Mononuclear cell (primary cell): ENCODE data around the gene PHLDB1. TPM values are rescaled to one million over a fixed set of nuclear protein-coding genes. Genes with fewer than 3 reads are reported as not detected.

ENCODE experiments used
- H3K27me3 ChIP-seq: 2 replicates; pipeline ENCODE4 v1.6.0; 2011; ENCODE audit warnings: low read length, control low read depth; ENCODE audit not compliant: insufficient read depth
- H3K4me1 ChIP-seq: 2 replicates; pipeline ENCODE4 v1.5.1; 2011; ENCODE audit warnings: mild to moderate bottlenecking, low read length, control low read depth; ENCODE audit not compliant: insufficient read depth
- H3K4me3 ChIP-seq: 2 replicates; pipeline ENCODE4 v1.5.1; 2011; ENCODE audit warnings: mild to moderate bottlenecking, low read length, moderate library complexity
- H3K9me3 ChIP-seq: 2 replicates; pipeline ENCODE4 v1.5.1; 2011; ENCODE audit warnings: low read depth, mild to moderate bottlenecking, control low read depth, low read length
- total RNA-seq: library from RNA; depleted of rRNA; stranded (reverse); fragments of >200 nt; gene quantifications from one replicate; pipeline ENCODE4 v1.2.3, GENCODE V29; 2012

Gene PHLDB1
- total RNA-seq, 1 donor: 0.63 TPM

DNA sequence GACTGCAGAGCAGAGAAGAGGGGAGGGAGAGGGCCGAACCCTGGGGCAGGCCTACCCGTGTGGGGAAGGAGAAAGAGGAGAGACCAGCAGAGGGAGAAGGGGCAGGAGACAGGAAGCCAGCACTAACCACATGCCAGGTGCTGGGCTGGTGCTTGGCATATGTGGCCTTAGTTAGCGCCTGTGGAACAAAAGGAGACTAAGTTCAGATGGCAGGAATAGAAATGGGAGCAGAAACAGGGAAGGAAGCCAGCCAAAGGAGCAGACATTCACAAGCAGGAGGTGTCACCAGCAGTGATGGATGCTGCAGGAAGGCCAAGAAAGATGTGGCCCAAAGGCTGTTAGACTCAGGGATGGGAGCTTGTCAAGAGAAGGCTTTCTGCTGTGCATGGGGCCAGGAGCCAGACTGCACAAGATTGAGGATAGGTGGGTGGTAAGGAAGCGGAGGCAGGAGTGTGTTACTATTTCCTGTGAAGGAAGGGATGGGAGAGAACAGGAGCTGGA is 45.3 kb downstream of the PHLDB1 start:
- Histone ChIP-seq H3K27me3 (no peaks in the 10 kb centered on the region), H3K4me1 (no peaks in the 10 kb centered on the region), H3K4me3 (no peak overlapping the region)

DNA sequence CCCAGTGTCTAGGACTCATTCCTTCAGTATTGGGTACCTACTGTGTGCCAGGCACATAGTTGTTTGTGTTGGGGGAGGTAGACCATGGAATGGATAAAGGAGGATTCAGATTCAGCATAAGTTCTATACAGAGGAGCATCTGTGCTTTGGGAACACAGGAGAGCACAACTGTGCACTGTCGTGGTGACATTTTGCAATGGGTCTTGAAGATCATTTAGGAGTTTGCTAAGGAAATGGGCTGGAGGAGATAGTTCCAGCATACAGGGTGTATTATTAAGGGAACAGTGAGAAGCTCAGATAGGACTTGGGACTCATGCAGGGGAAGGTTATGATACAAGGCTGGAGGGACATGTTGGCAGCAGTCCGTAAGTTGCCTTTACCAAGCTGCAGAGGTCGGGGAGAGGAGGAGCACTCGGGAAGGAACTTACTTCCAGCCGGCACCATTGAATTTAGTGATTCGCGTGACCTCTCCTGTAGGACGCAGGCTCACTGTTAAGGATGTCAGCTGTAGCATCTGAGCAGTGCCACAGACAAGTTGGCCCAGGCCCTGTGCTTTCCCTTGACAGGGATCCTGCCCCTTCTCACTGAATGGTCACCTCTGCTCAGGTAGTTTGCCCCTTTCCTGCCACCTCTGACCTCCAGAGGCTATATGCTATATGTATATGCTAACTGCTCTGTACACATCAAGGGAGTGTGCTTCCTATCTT is 46.4 kb downstream of the PHLDB1 start:
- Histone ChIP-seq H3K9me3 (no peaks in the 10 kb centered on the region), H3K27me3 (no peaks in the 10 kb centered on the region), H3K4me3 (no peak overlapping the region), H3K4me1 (no peaks in the 10 kb centered on the region)

More for the DNA sequence above, 45.3 kb downstream of the PHLDB1 start:
- H3K9me3 ChIP-seq: no peaks in the 10 kb centered on the region

DNA sequence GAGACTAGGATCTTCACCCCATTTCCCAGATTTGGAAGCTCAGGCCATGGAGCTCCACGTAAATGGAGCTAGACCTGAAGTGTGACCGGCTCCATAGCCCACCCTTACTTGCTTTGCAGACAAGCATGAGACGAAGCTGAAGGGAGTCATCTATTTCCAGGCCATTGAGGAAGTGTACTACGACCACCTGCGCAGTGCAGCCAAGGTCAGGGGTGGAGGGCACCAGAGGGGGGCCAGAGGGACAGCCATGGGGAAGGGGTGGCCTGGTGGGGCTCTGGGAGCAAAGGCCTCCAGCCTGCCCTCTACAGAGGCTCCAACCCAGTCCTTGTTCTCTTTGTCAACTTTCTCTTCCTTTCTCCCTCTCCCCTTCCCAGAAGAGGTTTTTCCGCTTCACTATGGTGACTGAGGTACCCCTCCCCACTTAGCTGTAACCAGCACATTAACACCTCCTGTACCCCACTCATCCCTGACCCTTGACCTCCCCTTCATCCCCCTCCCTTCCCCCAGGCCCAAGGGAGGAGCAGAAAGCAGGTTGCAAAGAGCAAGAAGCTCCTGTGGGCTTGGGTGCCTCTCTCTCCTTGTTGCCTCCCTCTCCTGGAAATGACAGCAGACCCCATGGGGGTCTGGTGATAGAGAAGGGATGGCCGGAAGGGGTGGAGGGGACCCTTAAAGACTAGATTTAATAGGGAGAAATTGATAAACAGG is 48.2 kb downstream of the PHLDB1 start:
- no peak overlapping the region for H3K4me3 ChIP-seq
- H3K4me1 ChIP-seq: peaks cover 5% of the 10 kb centered on the region
- H3K27me3 ChIP-seq: no peaks in the 10 kb centered on the region
- no peaks in the 10 kb centered on the region for H3K9me3 ChIP-seq

DNA sequence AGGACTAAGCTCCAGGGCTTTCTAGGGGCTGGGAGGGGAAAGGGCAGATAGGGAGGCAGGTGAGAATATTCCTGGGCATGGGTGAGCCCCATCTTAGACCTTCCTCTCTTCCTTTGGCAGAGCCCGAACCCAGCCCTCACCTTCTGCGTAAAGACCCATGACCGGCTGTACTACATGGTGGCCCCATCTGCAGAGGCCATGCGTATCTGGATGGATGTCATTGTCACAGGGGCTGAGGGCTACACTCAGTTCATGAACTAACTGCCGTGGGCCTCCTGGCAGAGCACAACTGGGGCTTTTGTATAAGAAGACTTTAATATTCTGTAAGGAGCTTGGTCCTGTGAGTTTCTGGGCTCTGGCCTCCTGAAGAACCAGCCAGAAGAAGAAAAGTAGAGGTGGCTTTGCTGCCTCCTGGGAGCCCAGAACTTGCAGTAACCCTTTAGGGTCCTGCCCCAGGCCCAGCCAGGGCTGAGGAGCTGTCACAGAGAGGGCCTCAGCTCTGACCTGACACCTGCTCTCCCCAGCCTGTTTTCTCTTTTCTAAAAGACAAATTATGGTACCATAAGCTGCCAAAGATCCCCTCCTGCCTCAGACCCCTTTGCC is 49.2 kb downstream of the PHLDB1 start:
- Histone ChIP-seq H3K27me3 (no peaks in the 10 kb centered on the region), H3K9me3 (no peaks in the 10 kb centered on the region), H3K4me1 (peaks cover 5% of the 10 kb centered on the region), H3K4me3 (no peak overlapping the region)

DNA sequence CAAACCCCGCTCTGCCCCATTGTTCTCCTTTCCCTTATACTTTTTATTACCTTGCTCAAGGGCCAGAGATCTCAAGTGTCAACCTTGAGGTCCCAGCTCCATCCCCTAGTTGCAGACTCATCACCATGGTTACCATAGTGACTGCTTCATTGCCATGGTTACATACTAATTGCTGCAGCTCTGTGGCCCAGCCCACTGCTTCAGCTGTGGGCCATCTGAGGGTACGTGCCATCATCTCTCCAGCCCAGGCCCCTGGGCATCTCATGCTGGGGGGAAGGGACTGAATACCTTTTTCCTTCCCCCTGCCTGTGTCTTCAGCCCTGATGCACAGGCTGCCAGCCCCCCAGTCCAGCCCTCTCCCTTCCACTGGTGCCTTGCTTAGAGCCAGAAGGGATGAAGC is 49.8 kb downstream of the PHLDB1 start:
- Histone ChIP-seq H3K4me3 (no peak overlapping the region), H3K4me1 (peaks cover 5% of the 10 kb centered on the region), H3K9me3 (no peaks in the 10 kb centered on the region), H3K27me3 (no peaks in the 10 kb centered on the region)

DNA sequence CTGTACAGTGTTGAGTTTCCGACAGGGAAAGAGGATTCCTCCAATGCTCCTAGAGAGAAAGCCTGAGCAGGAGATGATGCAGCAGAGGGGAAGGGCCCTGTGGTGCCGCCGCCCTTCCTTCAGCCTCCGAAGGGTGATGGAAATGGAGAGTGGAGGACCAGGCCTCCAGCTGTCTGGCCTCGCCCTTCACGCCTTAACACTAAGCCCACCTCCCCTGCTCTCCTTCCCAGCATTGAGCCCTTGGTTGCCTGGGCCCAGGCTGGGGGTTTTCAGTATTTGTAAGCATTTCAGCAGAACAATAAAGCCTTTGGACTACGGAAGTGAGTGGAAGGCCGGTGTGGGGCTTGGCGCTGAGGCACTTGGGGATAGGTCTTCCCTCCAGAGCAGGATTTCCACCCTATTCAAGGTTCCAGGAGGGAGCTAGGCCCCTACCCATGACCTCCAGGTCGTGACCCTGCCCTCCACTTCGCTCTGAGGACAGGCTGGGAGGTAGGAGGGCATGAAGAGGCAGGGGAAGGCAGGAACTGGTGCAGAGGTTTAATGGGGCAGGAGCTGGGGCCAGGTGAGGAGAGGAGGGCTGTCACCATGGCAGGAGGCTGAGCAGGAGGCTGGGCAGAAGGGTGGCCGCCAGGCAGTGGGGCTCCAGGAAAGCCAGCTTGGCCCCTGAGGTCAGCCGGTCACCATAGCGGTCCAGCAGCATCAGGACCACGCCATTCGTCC is 50.5 kb downstream of the PHLDB1 start:
- H3K4me3 ChIP-seq: no peak overlapping the region
- H3K4me1 ChIP-seq: peaks cover 5% of the 10 kb centered on the region
- no peaks in the 10 kb centered on the region for H3K9me3 ChIP-seq
- no peaks in the 10 kb centered on the region for H3K27me3 ChIP-seq

DNA sequence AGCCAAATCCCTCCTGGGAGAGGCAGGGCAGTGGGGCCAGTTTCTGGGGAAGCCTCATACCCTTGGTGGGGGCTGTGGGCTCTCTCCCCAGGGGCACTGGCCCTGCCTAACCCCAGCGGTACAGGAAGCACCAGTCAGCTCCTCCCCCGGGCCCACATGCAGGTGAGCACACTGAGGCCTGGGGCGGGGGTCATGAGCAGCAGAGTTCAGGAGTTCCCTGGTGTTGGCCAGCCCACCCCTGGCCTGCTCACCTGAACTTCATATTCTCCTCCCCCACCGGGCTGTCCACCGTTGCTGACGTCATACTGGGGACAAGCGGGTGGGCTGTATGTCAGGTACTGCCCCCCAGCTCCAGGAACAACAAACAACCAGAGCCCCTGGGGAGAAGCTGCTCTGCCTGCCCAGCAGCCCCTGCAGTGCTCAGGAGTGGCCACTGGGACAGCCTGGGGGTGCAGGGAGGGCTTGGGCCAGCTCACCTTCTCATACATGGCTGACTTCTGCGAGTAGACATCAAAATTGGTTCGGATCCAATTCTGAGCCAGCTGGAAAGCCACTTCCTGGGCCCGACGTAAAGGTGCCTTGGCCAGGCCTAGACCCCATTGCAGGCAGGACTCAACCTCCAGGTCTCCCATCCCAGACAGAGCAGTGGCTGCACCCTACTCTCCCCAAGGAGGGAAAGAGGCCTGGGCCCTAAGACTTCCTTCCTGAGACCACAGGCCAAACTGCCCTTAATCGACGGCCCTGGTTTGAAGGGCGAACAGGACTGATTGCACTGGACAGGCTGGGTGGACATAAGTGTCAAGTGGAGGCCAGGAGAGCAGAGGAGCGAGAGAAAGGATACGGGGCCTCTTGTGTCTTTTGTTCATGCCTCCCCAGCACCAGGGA is 51.3 kb downstream of the PHLDB1 start:
- H3K27me3 ChIP-seq: no peaks in the 10 kb centered on the region
- H3K4me1 ChIP-seq: peaks cover 5% of the 10 kb centered on the region
- H3K4me3 ChIP-seq: no peak overlapping the region
- H3K9me3 ChIP-seq: no peaks in the 10 kb centered on the region

DNA sequence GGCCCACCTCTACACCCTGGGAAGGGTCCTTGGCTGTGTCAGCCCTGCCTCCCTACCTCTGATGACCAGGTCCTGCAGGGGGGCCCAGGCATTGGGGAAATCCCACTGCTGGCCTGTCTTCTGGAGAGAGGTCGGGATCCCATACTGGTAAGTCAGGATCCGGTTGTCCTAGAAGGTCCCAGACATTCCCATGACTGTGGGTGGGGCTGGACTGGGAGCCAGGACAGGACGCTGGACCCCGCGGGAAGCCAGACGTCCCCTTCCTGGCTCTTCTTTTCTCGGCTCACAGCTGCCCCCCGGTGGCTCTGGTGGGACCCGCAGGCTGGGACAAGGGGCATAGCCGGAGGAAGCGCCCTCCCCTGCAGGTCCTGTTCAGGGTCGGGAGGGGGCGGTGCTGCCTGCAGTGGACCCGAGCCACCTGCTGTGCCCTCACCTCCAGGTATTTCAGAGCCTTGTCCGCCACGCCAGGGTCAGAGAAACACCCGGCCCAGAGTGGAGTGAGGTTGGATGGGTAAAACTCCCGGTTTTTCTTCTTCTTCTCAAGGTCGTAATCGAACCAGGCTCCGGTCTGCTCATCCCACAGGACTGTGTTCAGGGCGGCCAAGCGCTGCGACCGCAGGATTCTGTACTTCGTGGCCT is 52.0 kb downstream of the PHLDB1 start:
- peaks cover 5% of the 10 kb centered on the region for H3K4me1 ChIP-seq
- no peaks in the 10 kb centered on the region for H3K27me3 ChIP-seq
- no peaks in the 10 kb centered on the region for H3K9me3 ChIP-seq
- H3K4me3 ChIP-seq: no peak overlapping the region

DNA sequence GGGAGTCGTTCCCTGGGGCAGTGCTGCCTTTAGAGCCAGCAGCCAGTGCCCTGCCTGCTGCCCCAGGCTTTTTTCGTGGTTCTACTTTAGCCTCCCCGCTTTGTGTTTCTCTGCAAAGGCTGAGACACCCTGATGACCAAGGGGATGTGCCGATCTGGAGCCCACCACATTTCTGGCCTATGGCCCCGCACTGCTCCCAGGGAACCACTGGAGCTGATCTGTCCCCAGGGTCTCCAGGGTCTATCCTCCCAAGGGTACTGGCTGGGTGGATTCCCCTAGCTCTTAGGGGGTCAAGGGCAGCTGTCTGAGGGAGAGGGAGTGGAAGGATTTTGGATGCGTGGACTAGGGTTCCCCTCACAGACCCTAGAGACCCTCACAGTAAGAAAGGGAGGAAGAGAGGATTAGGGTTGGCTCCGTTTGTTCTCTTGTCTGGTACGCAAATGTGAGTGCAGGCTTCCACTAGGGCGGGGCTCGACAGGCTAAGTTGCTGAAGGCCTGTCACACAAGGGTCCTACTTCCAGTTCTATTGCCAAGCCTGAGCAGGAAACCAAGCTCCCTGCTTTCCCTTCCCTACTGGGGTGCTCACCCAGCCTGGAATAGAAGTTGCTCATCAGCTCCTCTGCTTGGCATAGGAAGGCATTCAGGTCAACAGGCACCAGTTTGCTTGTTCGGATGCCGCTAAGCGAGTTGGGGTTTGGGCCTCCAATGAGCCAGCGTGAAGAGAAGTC is 52.7 kb downstream of the PHLDB1 start:
- Histone ChIP-seq H3K4me1 (peaks cover 5% of the 10 kb centered on the region), H3K9me3 (no peaks in the 10 kb centered on the region), H3K4me3 (no peak overlapping the region), H3K27me3 (no peaks in the 10 kb centered on the region)

DNA sequence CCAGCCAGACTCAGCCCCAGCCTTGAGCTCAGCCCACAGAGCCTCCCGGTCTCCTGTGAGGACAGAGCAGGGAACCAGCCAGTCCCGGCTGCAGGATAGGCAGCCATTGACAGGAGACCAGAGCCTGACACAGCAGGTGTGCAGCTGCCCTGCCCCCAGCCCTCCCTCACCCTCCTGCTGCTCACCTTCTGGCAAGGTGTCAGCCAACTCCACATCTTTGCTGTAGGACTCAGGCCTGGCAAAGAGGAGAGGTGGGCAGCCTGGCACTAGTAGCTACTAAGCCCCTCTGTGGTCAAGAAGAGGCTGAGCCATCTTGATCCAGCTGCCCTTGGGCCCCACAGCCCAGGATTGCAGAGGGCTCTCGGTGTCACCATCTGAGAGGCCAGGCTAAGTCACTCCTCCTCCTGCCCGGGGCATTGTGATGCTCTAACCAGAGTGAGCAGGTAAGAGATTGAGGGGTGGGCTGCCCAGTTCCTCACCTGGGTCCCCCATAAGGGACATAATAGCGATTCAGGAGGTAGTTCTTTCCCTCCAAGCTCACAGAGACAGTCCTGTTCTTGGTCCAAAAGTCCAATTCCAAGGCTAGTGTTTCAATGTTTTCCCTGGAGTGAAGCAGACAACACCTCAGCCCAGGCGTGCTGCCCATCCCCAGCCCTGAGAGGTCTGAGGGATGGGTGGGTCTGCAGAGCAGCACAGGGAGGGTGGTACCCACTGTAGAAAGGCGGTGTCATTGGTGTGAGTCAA is 53.4 kb downstream of the PHLDB1 start:
- Histone ChIP-seq H3K4me3 (no peak overlapping the region), H3K27me3 (no peaks in the 10 kb centered on the region), H3K9me3 (no peaks in the 10 kb centered on the region), H3K4me1 (peaks cover 5% of the 10 kb centered on the region)

DNA sequence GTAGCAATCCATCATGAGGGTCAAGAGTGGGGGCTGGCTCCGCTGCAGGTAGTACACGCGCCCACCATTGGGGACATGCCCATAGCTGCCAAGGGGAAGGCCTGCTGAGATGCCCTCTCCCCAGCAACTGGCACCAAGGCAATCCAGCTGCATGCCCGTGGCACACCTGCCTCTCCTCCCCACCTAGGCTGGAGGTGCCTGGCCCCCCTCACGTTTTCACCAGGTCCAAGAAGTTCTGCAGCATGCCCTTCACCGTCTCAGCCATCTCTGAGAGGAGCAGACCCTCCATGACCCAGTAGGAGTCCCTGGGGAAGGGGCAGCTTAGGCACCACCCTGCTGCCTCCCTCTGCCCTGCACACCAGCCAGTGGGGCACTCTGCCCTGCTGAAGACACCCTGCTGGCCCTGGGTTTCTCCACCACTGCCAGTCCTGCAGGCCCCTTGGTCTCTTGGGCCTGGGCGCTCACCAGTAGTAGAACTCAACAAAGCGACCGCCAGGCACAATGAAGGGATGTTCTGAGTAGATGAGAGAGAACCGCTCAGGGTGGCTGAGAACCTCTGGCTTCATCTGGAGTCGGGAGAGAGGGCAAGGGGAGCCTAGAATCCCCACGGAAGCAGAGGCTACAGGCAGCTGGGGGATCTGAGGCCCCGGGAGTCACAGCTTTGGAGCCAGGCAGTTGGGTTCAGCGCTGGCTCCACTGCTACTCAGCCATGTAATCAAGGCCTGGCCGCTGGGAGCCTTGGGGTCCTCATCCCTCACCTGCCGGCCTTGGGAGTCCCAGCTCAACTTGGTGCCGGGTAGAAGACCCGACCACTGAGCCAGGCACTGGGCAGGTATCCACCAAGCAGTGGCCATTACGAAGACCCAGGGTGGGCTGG is 54.2 kb downstream of the PHLDB1 start:
- Histone ChIP-seq H3K4me3 (no peak overlapping the region), H3K4me1 (peaks cover 5% of the 10 kb centered on the region), H3K27me3 (no peaks in the 10 kb centered on the region), H3K9me3 (no peaks in the 10 kb centered on the region)
